GM12878 (cell line): ENCODE measurements around the gene CKB.
A peak's percentile ranks its signal among the peaks of the same experiment; 100 is the strongest.

ENCODE experiments used
- CTCF ChIP-seq, 3 experiments: IDR thresholded peaks in 2 of 3; conservative IDR thresholded peaks in 1 of 3; 2 replicates each; pipeline ENCODE4 v1.5.1; 2011; ENCODE audit warnings: low read depth in 3 of 3, low read length in 3 of 3, mild to moderate bottlenecking in 3 of 3, control low read depth in 2 of 3, moderate library complexity in 2 of 3, inconsistent platforms in 1 of 3, mixed read lengths in 1 of 3; ENCODE audit not compliant: control insufficient read depth in 2 of 3, insufficient read depth in 1 of 3; ENCODE audit errors: extremely low read depth in 1 of 3
- EP300 ChIP-seq, 2 experiments: fragments of 150-350 bp in 1 of 2; IDR thresholded peaks; 2 replicates each; pipeline ENCODE4 v1.6.1; 2011 to 2012; ENCODE audit warnings: low read depth in 2 of 2, low read length in 2 of 2, borderline replicate concordance in 1 of 2, improper control_type of control experiment in 1 of 2, inconsistent platforms in 1 of 2; ENCODE audit not compliant: control insufficient read depth in 1 of 2
- IRF3 ChIP-seq: fragments of 450-650 bp; IDR thresholded peaks from 2 replicates; pipeline ENCODE4 v1.6.1; 2014; ENCODE audit warnings: mild to moderate bottlenecking
- MYC ChIP-seq: IDR thresholded peaks from 2 replicates; pipeline ENCODE4 v1.6.1; 2011; ENCODE audit warnings: mild to moderate bottlenecking, low read length, moderate library complexity, inconsistent platforms; ENCODE audit not compliant: insufficient read depth, insufficient replicate concordance, insufficient read length, severe bottlenecking
- NBN ChIP-seq: fragments of 450-650 bp; IDR thresholded peaks from 2 replicates; pipeline ENCODE4 v1.6.1; 2016
- POLR2AphosphoS2 ChIP-seq: IDR thresholded peaks from 2 replicates; pipeline ENCODE4 v1.6.1; 2011; ENCODE audit warnings: low read depth, mild to moderate bottlenecking, low read length, improper control_type of control experiment, moderate library complexity
- POLR2AphosphoS5 ChIP-seq: IDR thresholded peaks from 2 replicates; pipeline ENCODE4 v1.6.1; 2011; ENCODE audit warnings: mild to moderate bottlenecking, low read length, inconsistent platforms
- RBBP5 ChIP-seq: fragments of 200-600 bp; sonication (generic); conservative IDR thresholded peaks from 2 replicates; pipeline ENCODE4 v1.6.1; 2016
- RCOR1 ChIP-seq: conservative IDR thresholded peaks from 2 replicates; pipeline ENCODE4 v1.6.1; 2012; ENCODE audit warnings: low read depth, low read length, improper control_type of control experiment
- SREBF2 ChIP-seq: IDR thresholded peaks from 2 replicates; pipeline ENCODE4 v1.6.1; 2012; ENCODE audit warnings: mild to moderate bottlenecking, low read length
- TCF12 ChIP-seq: IDR thresholded peaks from 2 replicates; pipeline ENCODE4 v1.6.1; 2011; ENCODE audit warnings: low read depth, mild to moderate bottlenecking, low read length

DNA sequence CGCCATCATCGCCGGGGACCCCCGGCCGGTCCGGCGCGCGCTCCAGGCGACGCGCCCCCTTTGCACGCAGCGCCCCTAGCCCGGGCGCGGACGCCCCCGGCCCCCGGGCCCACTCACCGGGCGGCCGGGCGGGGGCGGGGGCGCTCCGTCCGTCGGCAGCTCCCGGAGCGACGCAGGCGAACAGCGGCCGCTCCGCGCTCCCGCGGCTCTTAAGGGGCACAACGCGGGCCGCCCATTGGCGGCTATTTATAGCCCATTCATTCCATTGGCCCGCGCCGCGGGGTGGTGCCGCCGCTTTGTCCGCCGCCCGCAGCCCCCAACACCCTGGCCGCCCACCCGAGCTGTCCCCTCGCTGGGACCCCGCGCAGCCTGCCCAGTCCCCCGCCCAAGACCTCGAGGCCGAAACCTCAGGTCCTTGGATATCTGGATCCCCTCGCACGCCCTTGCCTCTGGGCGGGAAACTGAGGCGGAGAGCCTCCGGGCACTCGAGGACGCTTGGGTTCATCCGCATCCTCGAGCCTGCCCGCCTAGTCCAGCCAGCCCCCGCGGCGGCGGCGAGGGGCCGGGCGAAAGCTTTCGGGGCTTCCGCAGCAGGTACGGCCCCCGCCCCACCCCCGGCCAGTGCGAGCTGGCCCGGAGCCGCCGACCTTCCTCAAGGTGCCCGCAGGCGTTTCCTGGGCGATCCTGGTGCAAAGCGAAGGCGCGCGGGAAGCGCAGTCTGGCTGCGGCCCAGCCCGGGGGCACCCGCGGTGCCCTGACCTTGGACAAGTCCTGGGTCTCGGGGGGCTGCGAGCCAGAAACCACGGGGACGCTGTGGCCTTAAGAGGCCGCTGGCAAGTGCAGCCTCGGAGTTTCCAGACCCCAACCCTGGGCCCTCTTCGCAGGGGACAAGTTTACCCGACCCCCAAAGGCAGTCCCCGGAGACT is at the start of gene CKB:
- TF ChIP-seq CTCF (IDR thresholded peaks at IDR 0.05 in 2 of 3, conservative IDR thresholded peaks at IDR 0.05 in 1 of 3; ENCODE audit: control insufficient read depth in 2 of 3, extremely low read depth in 1 of 3, insufficient read depth in 1 of 3, low read depth in 3 of 3, low read length in 3 of 3) (no peak), SREBF2 (no peak), TCF12 (0 out of 2 replicates have a peak, but pooled peaks have one; percentile 7), RBBP5 (no peak), MYC (no peak), IRF3 (no peak), RCOR1 (no peak), POLR2AphosphoS5 (no peak), EP300 (IDR thresholded peaks at IDR 0.05; ENCODE audit: borderline replicate concordance in 1 of 2, control insufficient read depth in 1 of 2, low read depth in 2 of 2, low read length in 2 of 2) (no peak), NBN (no peak), POLR2AphosphoS2 (no peak)
